SU-DHL-6 (cell line): Measurements from ENCODE around the gene TMC1.

ENCODE experiments used
- EZH2phosphoT487 ChIP-seq: fragments of 200-600 bp; sonication (generic), shearing (Covaris generic); conservative IDR thresholded peaks from 2 replicates; pipeline ENCODE4 v1.6.1; 2018; ENCODE audit warnings: mild to moderate bottlenecking, antibody characterized with exemption, low read length, moderate library complexity, mixed read lengths
- TF ChIP-seq, protein P1 (sequence below): fragments of 200-600 bp; sonication (generic); IDR thresholded peaks from one replicate; pipeline ENCODE4 v1.5.1; 2017; ENCODE audit warnings: antibody characterized with exemption, mild to moderate bottlenecking, low read length, moderate library complexity; ENCODE audit not compliant: insufficient read depth, poor library complexity, severe bottlenecking

- TF ChIP-seq, protein P1, sequence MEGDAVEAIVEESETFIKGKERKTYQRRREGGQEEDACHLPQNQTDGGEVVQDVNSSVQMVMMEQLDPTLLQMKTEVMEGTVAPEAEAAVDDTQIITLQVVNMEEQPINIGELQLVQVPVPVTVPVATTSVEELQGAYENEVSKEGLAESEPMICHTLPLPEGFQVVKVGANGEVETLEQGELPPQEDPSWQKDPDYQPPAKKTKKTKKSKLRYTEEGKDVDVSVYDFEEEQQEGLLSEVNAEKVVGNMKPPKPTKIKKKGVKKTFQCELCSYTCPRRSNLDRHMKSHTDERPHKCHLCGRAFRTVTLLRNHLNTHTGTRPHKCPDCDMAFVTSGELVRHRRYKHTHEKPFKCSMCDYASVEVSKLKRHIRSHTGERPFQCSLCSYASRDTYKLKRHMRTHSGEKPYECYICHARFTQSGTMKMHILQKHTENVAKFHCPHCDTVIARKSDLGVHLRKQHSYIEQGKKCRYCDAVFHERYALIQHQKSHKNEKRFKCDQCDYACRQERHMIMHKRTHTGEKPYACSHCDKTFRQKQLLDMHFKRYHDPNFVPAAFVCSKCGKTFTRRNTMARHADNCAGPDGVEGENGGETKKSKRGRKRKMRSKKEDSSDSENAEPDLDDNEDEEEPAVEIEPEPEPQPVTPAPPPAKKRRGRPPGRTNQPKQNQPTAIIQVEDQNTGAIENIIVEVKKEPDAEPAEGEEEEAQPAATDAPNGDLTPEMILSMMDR, result no peak
- no peak for TF ChIP-seq EZH2phosphoT487
Measured at GRCh38 chr9:72524820-72525540, 3.6 kb downstream of the TMC1 start.
